Panc1 (cell line): ENCODE results near the gene CEP85L.

Experiments used
- POLR2AphosphoS5 ChIP-seq: IDR thresholded peaks from 2 replicates; pipeline ENCODE4 v1.6.1; 2012; ENCODE audit warnings: mild to moderate bottlenecking, low read depth, low read length, moderate library complexity
- REST ChIP-seq, 2 experiments: IDR thresholded peaks; 2 replicates each; pipeline ENCODE4 v1.6.1; 2011 to 2012; ENCODE audit warnings: low read depth in 2 of 2, control low read depth in 1 of 2, low read length in 1 of 2, mild to moderate bottlenecking in 1 of 2, moderate library complexity in 1 of 2; ENCODE audit not compliant: insufficient read depth in 1 of 2
- SIN3A ChIP-seq: IDR thresholded peaks from 2 replicates; pipeline ENCODE4 v1.6.1; 2012; ENCODE audit warnings: low read depth, mild to moderate bottlenecking, low read length, moderate library complexity, borderline replicate concordance; ENCODE audit not compliant: insufficient read depth
- TF ChIP-seq, protein P1 (sequence below): fragments of 450-650 bp; IDR thresholded peaks from 2 replicates; pipeline ENCODE4 v1.5.1; 2017; ENCODE audit warnings: mild to moderate bottlenecking

DNA sequence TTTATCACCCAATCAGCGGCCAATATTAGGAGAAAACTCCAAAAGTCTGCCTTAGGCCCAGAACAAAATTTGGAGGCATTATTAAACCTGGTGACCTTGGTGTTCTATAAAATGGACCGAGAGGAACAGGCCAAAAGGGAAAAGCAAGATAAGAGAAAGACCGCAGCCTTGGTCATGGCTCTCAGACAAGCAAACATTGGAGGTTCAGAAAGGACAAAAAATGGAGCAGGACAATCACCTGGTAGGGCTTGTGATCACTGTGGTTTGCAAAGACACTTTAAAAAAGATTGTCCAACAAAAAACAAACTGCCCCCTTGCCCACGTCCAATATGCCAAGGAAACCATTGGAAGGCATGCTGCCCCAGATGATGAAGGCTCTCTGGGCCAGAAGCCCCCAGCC is 31.2 kb downstream of the CEP85L start:
- TF ChIP-seq, protein P1, sequence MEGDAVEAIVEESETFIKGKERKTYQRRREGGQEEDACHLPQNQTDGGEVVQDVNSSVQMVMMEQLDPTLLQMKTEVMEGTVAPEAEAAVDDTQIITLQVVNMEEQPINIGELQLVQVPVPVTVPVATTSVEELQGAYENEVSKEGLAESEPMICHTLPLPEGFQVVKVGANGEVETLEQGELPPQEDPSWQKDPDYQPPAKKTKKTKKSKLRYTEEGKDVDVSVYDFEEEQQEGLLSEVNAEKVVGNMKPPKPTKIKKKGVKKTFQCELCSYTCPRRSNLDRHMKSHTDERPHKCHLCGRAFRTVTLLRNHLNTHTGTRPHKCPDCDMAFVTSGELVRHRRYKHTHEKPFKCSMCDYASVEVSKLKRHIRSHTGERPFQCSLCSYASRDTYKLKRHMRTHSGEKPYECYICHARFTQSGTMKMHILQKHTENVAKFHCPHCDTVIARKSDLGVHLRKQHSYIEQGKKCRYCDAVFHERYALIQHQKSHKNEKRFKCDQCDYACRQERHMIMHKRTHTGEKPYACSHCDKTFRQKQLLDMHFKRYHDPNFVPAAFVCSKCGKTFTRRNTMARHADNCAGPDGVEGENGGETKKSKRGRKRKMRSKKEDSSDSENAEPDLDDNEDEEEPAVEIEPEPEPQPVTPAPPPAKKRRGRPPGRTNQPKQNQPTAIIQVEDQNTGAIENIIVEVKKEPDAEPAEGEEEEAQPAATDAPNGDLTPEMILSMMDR: no peak
- TF ChIP-seq REST (IDR thresholded peaks at IDR 0.05; ENCODE audit: insufficient read depth in 1 of 2, low read depth in 2 of 2, low read length in 1 of 2) (no peak), POLR2AphosphoS5 (no peak), SIN3A (no peak)
